ENCODE results near the gene STXBP5.

Gene STXBP5

GRCh38 chr6:147401779-147402178 lies 197.6 kb downstream of the STXBP5 start:
- Histone ChIP-seq H3K4me3 (ENCODE audit: low read length) (no peak overlapping the region), H4K20me1 (ENCODE audit: insufficient read depth, low read length) (no peaks in the 10 kb centered on the region), H2AFZ (ENCODE audit: low read depth, low read length) (no peak overlapping the region), H3K27ac (ENCODE audit: low read length) (no peak overlapping the region), H3K27me3 (ENCODE audit: low read depth, low read length) (no peaks in the 10 kb centered on the region), H3K4me2 (ENCODE audit: low read length) (no peak overlapping the region), H3K79me2 (ENCODE audit: low read length) (no peaks in the 10 kb centered on the region), H3K4me1 (ENCODE audit: low read length) (no peaks in the 10 kb centered on the region), H3K36me3 (replicated peaks; ENCODE audit: low read depth, low read length) (no peaks in the 10 kb centered on the region), H3K9me3 (ENCODE audit: insufficient read depth, low read length) (no peaks in the 10 kb centered on the region), H3K9ac (ENCODE audit: low read length) (no peak overlapping the region)
- TF ChIP-seq CTCF (IDR thresholded peaks at IDR 0.05; ENCODE audit: low read depth, low read length), result no peak
- no peak for TF ChIP-seq EZH2phosphoT487 (IDR thresholded peaks at IDR 0.05; ENCODE audit: low read depth)

- Histone ChIP-seq H3K9me3 (ENCODE audit: insufficient read depth, low read length) (no peaks in the 10 kb centered on the region), H3K4me3 (ENCODE audit: low read length) (no peak overlapping the region), H3K27ac (ENCODE audit: low read length) (no peak overlapping the region), H3K27me3 (ENCODE audit: low read depth, low read length) (no peaks in the 10 kb centered on the region), H3K79me2 (ENCODE audit: low read length) (no peaks in the 10 kb centered on the region), H2AFZ (ENCODE audit: low read depth, low read length) (no peak overlapping the region), H3K9ac (ENCODE audit: low read length) (no peak overlapping the region), H3K4me1 (ENCODE audit: low read length) (no peaks in the 10 kb centered on the region), H3K36me3 (replicated peaks; ENCODE audit: low read depth, low read length) (no peaks in the 10 kb centered on the region), H4K20me1 (ENCODE audit: insufficient read depth, low read length) (no peaks in the 10 kb centered on the region), H3K4me2 (ENCODE audit: low read length) (no peak overlapping the region)
- TF ChIP-seq CTCF (IDR thresholded peaks at IDR 0.05; ENCODE audit: low read depth, low read length) (no peak), EZH2phosphoT487 (IDR thresholded peaks at IDR 0.05; ENCODE audit: low read depth) (no peak)
These were observed 202.6 kb downstream of the STXBP5 start for GRCh38 chr6:147406783-147407182.

DNA sequence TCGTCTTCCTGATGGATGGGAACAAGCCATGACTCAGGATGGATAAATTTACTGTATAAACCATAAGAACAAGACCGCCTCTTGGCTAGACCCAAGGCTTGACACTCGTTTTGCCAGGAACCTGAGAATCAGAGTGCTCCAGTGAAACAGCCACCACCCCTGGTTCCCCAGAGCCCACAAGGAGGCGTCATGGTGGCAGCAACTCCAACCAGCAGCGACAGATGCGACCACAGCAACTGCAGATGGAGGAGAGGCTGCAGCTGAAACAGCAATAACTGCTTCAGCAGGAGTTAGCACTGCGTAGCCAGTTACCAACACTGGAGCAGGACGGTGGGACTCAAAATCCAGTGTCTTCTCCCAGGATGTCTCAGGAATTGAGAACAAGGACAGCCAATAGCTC lies 203.4 kb downstream of the STXBP5 start:
- Histone ChIP-seq H3K27ac (ENCODE audit: low read length) (no peak overlapping the region), H3K79me2 (ENCODE audit: low read length) (no peaks in the 10 kb centered on the region), H3K4me2 (ENCODE audit: low read length) (no peak overlapping the region), H3K9ac (ENCODE audit: low read length) (no peak overlapping the region), H3K27me3 (ENCODE audit: low read depth, low read length) (no peaks in the 10 kb centered on the region), H2AFZ (ENCODE audit: low read depth, low read length) (no peak overlapping the region), H3K36me3 (replicated peaks; ENCODE audit: low read depth, low read length) (no peaks in the 10 kb centered on the region), H4K20me1 (ENCODE audit: insufficient read depth, low read length) (no peaks in the 10 kb centered on the region), H3K4me3 (ENCODE audit: low read length) (no peak overlapping the region), H3K4me1 (ENCODE audit: low read length) (no peaks in the 10 kb centered on the region), H3K9me3 (ENCODE audit: insufficient read depth, low read length) (no peaks in the 10 kb centered on the region)
- TF ChIP-seq EZH2phosphoT487 (IDR thresholded peaks at IDR 0.05; ENCODE audit: low read depth) (no peak), CTCF (IDR thresholded peaks at IDR 0.05; ENCODE audit: low read depth, low read length) (no peak)

- Histone ChIP-seq H3K79me2 (ENCODE audit: low read length) (no peaks in the 10 kb centered on the region), H3K9me3 (ENCODE audit: insufficient read depth, low read length) (no peaks in the 10 kb centered on the region), H3K4me2 (ENCODE audit: low read length) (no peak overlapping the region), H3K27me3 (ENCODE audit: low read depth, low read length) (no peaks in the 10 kb centered on the region), H3K9ac (ENCODE audit: low read length) (no peak overlapping the region), H3K36me3 (replicated peaks; ENCODE audit: low read depth, low read length) (no peaks in the 10 kb centered on the region), H3K4me1 (ENCODE audit: low read length) (no peaks in the 10 kb centered on the region), H3K27ac (ENCODE audit: low read length) (no peak overlapping the region), H4K20me1 (ENCODE audit: insufficient read depth, low read length) (no peaks in the 10 kb centered on the region), H3K4me3 (ENCODE audit: low read length) (no peak overlapping the region), H2AFZ (ENCODE audit: low read depth, low read length) (no peak overlapping the region)
- TF ChIP-seq EZH2phosphoT487 (IDR thresholded peaks at IDR 0.05; ENCODE audit: low read depth) (no peak), CTCF (IDR thresholded peaks at IDR 0.05; ENCODE audit: low read depth, low read length) (no peak)
These were observed 212.4 kb downstream of the STXBP5 start for GRCh38 chr6:147416622-147417021.
